CD14-positive monocyte (primary cell): ENCODE data around the gene CAPG. TPM values are rescaled to one million over a fixed set of nuclear protein-coding genes. Genes with fewer than 3 reads are reported as not detected.
"Not testable (repeated sequence)": the region's sequence is repeated elsewhere in the genome, so short reads cannot be mapped to it uniquely, and the experiment has no call there.

Experiments used
- DNase-seq, 3 donors: peaks; one replicate each; pipeline ENCODE4 v3.0.0-alpha.2; 2011 to 2022
- H2AFZ ChIP-seq: 2 replicates; pipeline ENCODE4 v1.6.0; 2012; ENCODE audit warnings: mild to moderate bottlenecking, low read depth, low read length, inconsistent platforms; ENCODE audit not compliant: insufficient read depth, poor library complexity, severe bottlenecking
- H3K27ac ChIP-seq, 2 donors: 1 replicate in 1 of 2; 2 replicates in 1 of 2; pipeline ENCODE4 v1.5.1; 2012 to 2013; ENCODE audit warnings: low read length in 2 of 2, control low read depth in 1 of 2, inconsistent platforms in 1 of 2, low read depth in 1 of 2, mild to moderate bottlenecking in 1 of 2
- H3K27me3 ChIP-seq, 2 donors: one replicate each; pipeline versions ENCODE4 v1.6.0 to v1.6.1; 2011 to 2013; ENCODE audit warnings: low read length in 2 of 2; ENCODE audit not compliant: control insufficient read depth in 2 of 2, insufficient read depth in 2 of 2
- H3K36me3 ChIP-seq, 2 donors: replicated peaks in 1 of 2; 1 replicate in 1 of 2; 2 replicates in 1 of 2; pipeline versions ENCODE4 v1.5.1 to v1.6.1; 2012 to 2013; ENCODE audit warnings: low read length in 2 of 2, control low read depth in 1 of 2, inconsistent platforms in 1 of 2, mild to moderate bottlenecking in 1 of 2; ENCODE audit not compliant: insufficient read depth in 2 of 2, control insufficient read depth in 1 of 2
- H3K4me1 ChIP-seq, 2 donors: 1 replicate in 1 of 2; 2 replicates in 1 of 2; pipeline versions ENCODE4 v1.5.1 to v1.6.1; 2012 to 2013; ENCODE audit warnings: low read length in 2 of 2, control low read depth in 1 of 2, inconsistent platforms in 1 of 2, mild to moderate bottlenecking in 1 of 2, moderate library complexity in 1 of 2; ENCODE audit not compliant: insufficient read depth in 2 of 2, control insufficient read depth in 1 of 2
- H3K4me2 ChIP-seq: replicated peaks from 2 replicates; pipeline ENCODE3; 2012; ENCODE audit warnings: low read length, moderate library complexity, mild to moderate bottlenecking; ENCODE audit not compliant: poor library complexity, severe bottlenecking; ENCODE audit errors: extremely low read depth
- H3K4me3 ChIP-seq, 3 experiments: fragments of 200-600 bp in 1 of 3; sonication (generic) in 1 of 3; replicated peaks in 1 of 3; 1 replicate in 2 of 3; 2 replicates in 1 of 3; pipeline ENCODE4 v1.5.1; 2011 to 2013; ENCODE audit warnings: low read length in 3 of 3, mild to moderate bottlenecking in 3 of 3, control low read depth in 2 of 3, low read depth in 2 of 3, inconsistent platforms in 1 of 3, moderate library complexity in 1 of 3
- H3K79me2 ChIP-seq: 2 replicates; pipeline ENCODE4 v1.6.0; 2012; ENCODE audit warnings: mild to moderate bottlenecking, control low read depth, inconsistent platforms, low read length, moderate library complexity; ENCODE audit not compliant: insufficient read depth
- H3K9ac ChIP-seq: 2 replicates; pipeline ENCODE4 v1.6.0; 2017; ENCODE audit warnings: low read length, mild to moderate bottlenecking; ENCODE audit not compliant: insufficient read depth, poor library complexity, severe bottlenecking
- H3K9me3 ChIP-seq, 2 donors: replicated peaks in 1 of 2; 1 replicate in 1 of 2; 2 replicates in 1 of 2; pipeline versions ENCODE4 v1.5.1 to v1.6.1; 2012 to 2013; ENCODE audit warnings: low read length in 2 of 2, control low read depth in 1 of 2; ENCODE audit not compliant: control insufficient read depth in 1 of 2, insufficient read depth in 1 of 2
- H4K20me1 ChIP-seq: 2 replicates; pipeline ENCODE4 v1.6.0; 2012; ENCODE audit warnings: mild to moderate bottlenecking, low read length, control low read depth, moderate library complexity; ENCODE audit not compliant: insufficient read depth
- H3K27ac Mint-ChIP-seq, 7 donors: one replicate each; pipeline ENCODE4 v1.8.0; 2020; ENCODE audit warnings: mild to moderate bottlenecking in 7 of 7, mixed read lengths in 7 of 7, moderate library complexity in 6 of 7, inconsistent platforms in 2 of 7
- H3K27me3 Mint-ChIP-seq, 3 donors: one replicate each; pipeline ENCODE4 v1.8.0; 2021 to 2022; ENCODE audit warnings: low read depth in 3 of 3, mild to moderate bottlenecking in 3 of 3, mixed read lengths in 3 of 3, moderate library complexity in 3 of 3, inconsistent platforms in 1 of 3
- H3K36me3 Mint-ChIP-seq, 2 donors: one replicate each; pipeline ENCODE4 v1.8.0; 2020; ENCODE audit warnings: mixed read lengths in 2 of 2, inconsistent platforms in 1 of 2, mild to moderate bottlenecking in 1 of 2
- H3K4me1 Mint-ChIP-seq: one replicate; pipeline ENCODE4 v1.8.0; 2020; ENCODE audit warnings: mild to moderate bottlenecking, mixed read lengths
- H3K4me3 Mint-ChIP-seq, 2 donors: one replicate each; pipeline ENCODE4 v1.8.0; 2020; ENCODE audit warnings: mild to moderate bottlenecking in 2 of 2, mixed read lengths in 2 of 2, moderate library complexity in 1 of 2
- H3K9me3 Mint-ChIP-seq, 7 donors: one replicate each; pipeline ENCODE4 v1.8.0; 2020 to 2022; ENCODE audit warnings: mixed read lengths in 7 of 7, mild to moderate bottlenecking in 6 of 7, moderate library complexity in 6 of 7, inconsistent platforms in 2 of 7
- WGBS: methylation state at CpG from one replicate; pipeline ENCODE4 v1.1.5; 2013; ENCODE audit warnings: missing lambda C conversion rate; ENCODE audit not compliant: insufficient coverage; 5-methylcytosine and 5-hydroxymethylcytosine counted together
- intact Hi-C, 2 donors: fragments of 100-400 bp; cut with micrococcal nuclease; formaldehyde crosslinking; loops; one replicate each; pipeline versions ENCODE4 v1.15.0 to v1.15.1; 2023
- polyA plus RNA-seq, 3 donors: library from polyadenylated mRNA; depleted of rRNA in 1 of 3; unstranded in 2 of 3; stranded (reverse) in 1 of 3; fragments of 300-500 nt in 2 of 3; fragments of >200 nt in 1 of 3; fragmentation: Illumina TruSeq in 2 of 3; gene quantifications; 1 replicate in 2 of 3; 2 replicates in 1 of 3; pipeline ENCODE4 v1.2.3, GENCODE V29; 2012 to 2021
- TF ChIP-seq, protein P1 (sequence below): fragments of 200-600 bp; IDR thresholded peaks from one replicate; pipeline ENCODE4 v1.8.0; 2022; ENCODE audit warnings: antibody characterized with exemption, mild to moderate bottlenecking

CAPG gene
- polyA plus RNA-seq, 3 donors = 474 to 847 (median 631) TPM

DNA sequence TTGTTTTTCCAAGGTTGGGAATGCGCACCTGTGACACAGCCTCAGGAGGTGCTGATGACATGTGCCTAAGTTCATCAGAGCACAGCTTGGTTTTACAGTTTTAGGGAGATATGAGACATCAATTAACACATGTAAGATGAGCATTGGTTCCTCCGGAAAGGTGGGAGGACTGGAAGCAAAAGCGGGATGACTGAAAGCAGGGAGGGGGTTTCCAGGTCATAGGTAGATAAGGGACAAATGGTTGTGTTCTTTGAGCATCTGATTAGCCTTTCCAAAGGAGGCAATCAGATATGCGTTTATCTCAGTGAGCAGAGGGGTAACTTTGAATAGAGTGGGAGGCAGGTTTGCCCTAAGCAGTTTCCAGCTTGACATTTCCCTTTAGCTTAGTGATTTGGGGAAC lies 26.3 kb downstream of the CAPG start:
- no peak overlapping the region for H3K4me3 ChIP-seq
- no peaks in the 10 kb centered on the region for H3K4me1 Mint-ChIP-seq
- peaks cover 65 to 91% of the 10 kb centered on the region in 2 donors for H3K36me3 Mint-ChIP-seq
- TF ChIP-seq, protein P1, sequence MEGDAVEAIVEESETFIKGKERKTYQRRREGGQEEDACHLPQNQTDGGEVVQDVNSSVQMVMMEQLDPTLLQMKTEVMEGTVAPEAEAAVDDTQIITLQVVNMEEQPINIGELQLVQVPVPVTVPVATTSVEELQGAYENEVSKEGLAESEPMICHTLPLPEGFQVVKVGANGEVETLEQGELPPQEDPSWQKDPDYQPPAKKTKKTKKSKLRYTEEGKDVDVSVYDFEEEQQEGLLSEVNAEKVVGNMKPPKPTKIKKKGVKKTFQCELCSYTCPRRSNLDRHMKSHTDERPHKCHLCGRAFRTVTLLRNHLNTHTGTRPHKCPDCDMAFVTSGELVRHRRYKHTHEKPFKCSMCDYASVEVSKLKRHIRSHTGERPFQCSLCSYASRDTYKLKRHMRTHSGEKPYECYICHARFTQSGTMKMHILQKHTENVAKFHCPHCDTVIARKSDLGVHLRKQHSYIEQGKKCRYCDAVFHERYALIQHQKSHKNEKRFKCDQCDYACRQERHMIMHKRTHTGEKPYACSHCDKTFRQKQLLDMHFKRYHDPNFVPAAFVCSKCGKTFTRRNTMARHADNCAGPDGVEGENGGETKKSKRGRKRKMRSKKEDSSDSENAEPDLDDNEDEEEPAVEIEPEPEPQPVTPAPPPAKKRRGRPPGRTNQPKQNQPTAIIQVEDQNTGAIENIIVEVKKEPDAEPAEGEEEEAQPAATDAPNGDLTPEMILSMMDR = no peak
- H3K4me1 ChIP-seq = no peaks in the 10 kb centered on the region
- no peak overlapping the region for H3K27ac ChIP-seq
- no peaks in the 10 kb centered on the region for H3K27me3 Mint-ChIP-seq
- no peaks in the 10 kb centered on the region for H4K20me1 ChIP-seq
- no peak overlapping the region for H3K9ac ChIP-seq
- H3K27ac Mint-ChIP-seq = peak overlapping the region in 1 of 7 donors; percentile 80
- peaks cover 4 to 10% of the 10 kb centered on the region in 2 donors for H3K9me3 ChIP-seq
- H3K36me3 ChIP-seq = peaks cover 44 to 83% of the 10 kb centered on the region in 2 donors
- H2AFZ ChIP-seq = no peak overlapping the region
- H3K27me3 ChIP-seq = no peaks in the 10 kb centered on the region
- H3K79me2 ChIP-seq = no peaks in the 10 kb centered on the region
- H3K9me3 Mint-ChIP-seq = peaks cover 2 to 12% (median 6%) of the 10 kb centered on the region in 7 donors
- intact Hi-C loops = no loop called here
- no peak overlapping the region for H3K4me2 ChIP-seq
- DNase-seq = no peak
- 100% methylated on average over 3 of the region's 4 CpGs for WGBS
- no peak overlapping the region for H3K4me3 Mint-ChIP-seq

DNA sequence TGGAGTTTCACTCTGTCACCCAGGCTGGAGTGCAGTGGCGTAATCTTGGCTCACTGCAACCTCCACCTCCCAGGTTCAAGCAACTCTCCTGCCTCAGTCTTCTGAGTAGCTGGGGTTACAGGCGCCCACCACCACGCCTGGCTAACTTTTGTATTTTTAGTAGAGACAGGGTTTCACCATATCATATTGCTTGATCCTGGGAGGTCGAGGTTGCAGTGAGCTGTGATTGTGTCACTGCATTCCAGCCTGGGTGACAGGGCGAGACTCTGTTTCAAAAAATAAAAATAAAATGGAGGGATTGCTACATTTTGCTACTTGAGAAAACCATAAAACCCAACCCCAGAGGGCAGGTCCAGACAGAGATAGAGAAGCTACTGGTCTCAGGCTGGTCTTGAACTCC lies 27.0 kb downstream of the CAPG start:
- peaks cover 66 to 91% of the 10 kb centered on the region in 2 donors for H3K36me3 Mint-ChIP-seq
- peaks cover 43 to 83% of the 10 kb centered on the region in 2 donors for H3K36me3 ChIP-seq

More for the DNA sequence above, 27.0 kb downstream of the CAPG start:
- H3K4me1 ChIP-seq, DNase-seq, H2AFZ ChIP-seq, H3K27me3 Mint-ChIP-seq, H4K20me1 ChIP-seq, intact Hi-C loops, H3K4me3 ChIP-seq, H3K79me2 ChIP-seq, H3K27me3 ChIP-seq, H3K27ac ChIP-seq, H3K4me3 Mint-ChIP-seq, H3K4me2 ChIP-seq, H3K4me1 Mint-ChIP-seq, H3K9ac ChIP-seq: not testable (repeated sequence)
- Mint-ChIP-seq H3K9me3 (peaks cover 2 to 12% (median 6%) of the 10 kb centered on the region in 7 donors), H3K27ac (peak overlapping the region in 3 of 7 donors; percentile 58 to 72 (median 59))
- H3K9me3 ChIP-seq = peaks cover 4 to 10% of the 10 kb centered on the region in 2 donors
- no CpG with 5 or more reads among the region's 5 CpGs for WGBS
